HuH-7 (cell line): ENCODE results near the gene TTYH1.

Experiments
- DNase-seq: peaks from one replicate; pipeline ENCODE4 v3.0.0; 2011; ENCODE audit warnings: low spot score

TTYH1 gene

GRCh38 chr19:54481326-54481930 lies 66.2 kb downstream of the TTYH1 start:
- no peak for DNase-seq

DNA sequence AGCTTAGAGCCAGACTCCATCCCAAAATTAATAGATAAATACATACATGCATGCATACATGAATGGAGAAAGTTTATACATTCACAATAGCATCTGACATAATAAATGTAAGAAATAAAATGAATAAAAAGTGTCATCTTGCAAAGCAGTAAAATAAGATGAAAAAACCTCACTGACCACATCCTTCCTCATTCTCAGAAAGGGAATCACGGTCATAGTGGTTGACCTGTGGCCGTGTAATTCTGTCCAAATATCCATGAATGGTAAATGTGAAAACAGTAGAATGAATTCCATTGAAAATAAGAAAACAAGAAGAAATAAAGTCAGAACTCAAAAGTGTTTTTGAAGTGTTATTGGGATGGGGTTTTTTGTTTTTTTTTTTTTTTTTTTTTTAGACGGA lies 67.6 kb downstream of the TTYH1 start:
- DNase-seq, result no peak

DNA sequence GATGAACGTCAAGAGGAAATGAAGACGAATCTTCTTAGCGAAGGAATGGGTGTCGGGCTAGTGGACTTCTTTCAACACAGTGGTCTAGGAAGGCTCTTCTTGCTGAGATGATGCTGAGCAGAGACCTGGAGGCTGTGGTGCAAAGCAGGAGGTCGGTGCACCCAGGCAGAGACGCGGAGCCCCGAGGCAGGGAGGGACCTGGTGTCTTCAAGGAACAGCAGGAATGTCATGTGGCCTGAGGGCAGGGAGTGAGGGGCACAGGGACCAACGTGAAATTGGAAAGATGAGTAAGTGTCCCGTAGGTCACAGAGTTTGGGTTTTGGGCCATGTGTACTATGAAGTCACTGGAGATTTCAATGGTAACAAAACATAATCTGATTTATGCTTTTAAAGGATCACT lies 69.2 kb downstream of the TTYH1 start:
- no peak for DNase-seq

- DNase-seq, result no peak
These were observed 70.6 kb downstream of the TTYH1 start for GRCh38 chr19:54485851-54486250.
